Posterior cingulate gyrus (tissue), 11 donors: ENCODE results near the gene KLHL18.

Experiments
- DNase-seq, 10 donors: peaks; one replicate each; pipeline versions ENCODE4 v3.0.0 to v3.0.0-alpha.2; 2020 to 2021; ENCODE audit warnings: mixed read lengths in 3 of 10
- intact Hi-C: fragments of 100-400 bp; cut with DNase I; formaldehyde crosslinking; loops from one replicate; pipeline ENCODE4 v1.15.1; 2023

Gene KLHL18

GRCh38 chr3:47381317-47382157 is 98.8 kb downstream of the KLHL18 start:
- intact Hi-C loops, result loop anchor here (2.0 to 10.0 kb wide), 4 partner anchors 95 to 401 kb away; partner anchors contain the start of genes KIF9, KLHL18, SETD2 and SMARCC1
- peak; percentile 48 to 97 (median 74) for DNase-seq

GRCh38 chr3:47384425-47384824 is 101.7 kb downstream of the KLHL18 start:
- intact Hi-C loops, result loop anchor here (5.0 to 10.0 kb wide), 3 partner anchors 100 to 398 kb away; partner anchors contain the start of genes KIF9, KLHL18, SETD2 and SMARCC1

GRCh38 chr3:47385007-47385406 is 102.3 kb downstream of the KLHL18 start:
- DNase-seq, result no peak
- intact Hi-C loops, result loop anchor here (10.0 kb wide), 1 partner anchor 100 kb away; the partner anchor contains the start of genes KIF9 and KLHL18

More at GRCh38 chr3:47384425-47384824, 101.7 kb downstream of the KLHL18 start:
- DNase-seq, result no peak

- intact Hi-C loops, result loop anchor here (10.0 kb wide), 1 partner anchor 101 kb away; the partner anchor contains the start of genes KIF9 and KLHL18
- DNase-seq, result no peak
Measured at GRCh38 chr3:47385796-47386195, 103.1 kb downstream of the KLHL18 start.

GRCh38 chr3:47392933-47393332 is 110.2 kb downstream of the KLHL18 start:
- DNase-seq, result no peak
- intact Hi-C loops, result no loop called here

- DNase-seq, result no peak
- intact Hi-C loops, result no loop called here
Measured at GRCh38 chr3:47394140-47394870, 111.6 kb downstream of the KLHL18 start.

- DNase-seq, result peak in 4 of 10 donors; percentile 53 to 90 (median 75)
- intact Hi-C loops, result no loop called here
Measured at GRCh38 chr3:47394881-47395280, 112.1 kb downstream of the KLHL18 start.
